Keratinocyte (primary cell): ENCODE measurements around the gene TIAM1.

Source experiments
- CTCF ChIP-seq, 3 experiments: IDR thresholded peaks in 1 of 3; conservative IDR thresholded peaks in 1 of 3; optimal IDR thresholded peaks in 1 of 3; 2 replicates in 2 of 3; 3 replicates in 1 of 3; pipeline versions ENCODE3 to v1.5.1; 2011; ENCODE audit warnings: low read length in 3 of 3, mild to moderate bottlenecking in 3 of 3, moderate library complexity in 2 of 3, control low read depth in 1 of 3, inconsistent platforms in 1 of 3; ENCODE audit not compliant: insufficient read depth in 2 of 3; ENCODE audit errors: extremely low read depth in 1 of 3
- EZH2 ChIP-seq: IDR thresholded peaks from one replicate; pipeline ENCODE4 v1.6.1; 2012; ENCODE audit warnings: inconsistent platforms, mild to moderate bottlenecking, low read length, moderate library complexity

- TF ChIP-seq CTCF (optimal IDR thresholded peaks at IDR 0.05 in 1 of 3, IDR thresholded peaks at IDR 0.05 in 1 of 3, conservative IDR thresholded peaks at IDR 0.05 in 1 of 3; ENCODE audit: extremely low read depth in 1 of 3, insufficient read depth in 2 of 3, low read length in 3 of 3) (no peak), EZH2 (no peak)
Measured at GRCh38 chr21:31351960-31352359, 7.9 kb upstream of the TIAM1 start.
